ENCODE measurements around the gene KLF13.
A peak's percentile ranks its signal among the peaks of the same experiment; 100 is the strongest.

Gene KLF13

DNA sequence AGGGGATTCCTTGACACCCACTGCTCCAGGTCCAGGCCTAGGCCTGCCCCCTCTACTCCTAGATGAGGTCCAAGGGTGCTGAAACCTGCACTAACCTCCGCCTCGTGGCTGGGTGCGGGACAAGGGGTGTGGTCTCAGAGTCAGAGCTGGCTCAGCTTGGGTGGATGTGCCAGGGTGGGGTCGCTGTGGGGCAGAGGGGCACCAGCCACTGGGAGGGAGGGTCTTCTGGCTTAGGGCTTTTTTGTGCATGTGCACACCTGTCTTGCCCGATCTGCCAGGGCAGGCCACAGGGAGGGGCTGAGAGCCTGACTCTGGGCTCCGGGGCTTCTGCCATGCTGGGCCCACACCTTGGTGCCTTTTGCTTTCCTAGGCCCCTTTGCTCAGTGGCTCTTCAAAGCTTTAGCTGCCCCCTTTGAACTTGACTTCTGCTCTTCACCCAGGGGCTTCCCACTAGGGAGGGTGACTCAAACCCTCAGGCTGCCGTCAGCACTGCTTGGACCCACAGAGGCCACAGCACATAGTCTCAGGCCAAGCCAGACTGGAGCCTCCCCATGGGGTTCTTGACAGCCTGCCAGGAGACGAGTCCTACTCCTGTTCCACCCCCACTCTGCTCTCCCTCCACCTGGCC lies 73.0 kb downstream of the KLF13 start:
- H3K9me3 Mint-ChIP-seq = peaks cover 3% of the 10 kb centered on the region

DNA sequence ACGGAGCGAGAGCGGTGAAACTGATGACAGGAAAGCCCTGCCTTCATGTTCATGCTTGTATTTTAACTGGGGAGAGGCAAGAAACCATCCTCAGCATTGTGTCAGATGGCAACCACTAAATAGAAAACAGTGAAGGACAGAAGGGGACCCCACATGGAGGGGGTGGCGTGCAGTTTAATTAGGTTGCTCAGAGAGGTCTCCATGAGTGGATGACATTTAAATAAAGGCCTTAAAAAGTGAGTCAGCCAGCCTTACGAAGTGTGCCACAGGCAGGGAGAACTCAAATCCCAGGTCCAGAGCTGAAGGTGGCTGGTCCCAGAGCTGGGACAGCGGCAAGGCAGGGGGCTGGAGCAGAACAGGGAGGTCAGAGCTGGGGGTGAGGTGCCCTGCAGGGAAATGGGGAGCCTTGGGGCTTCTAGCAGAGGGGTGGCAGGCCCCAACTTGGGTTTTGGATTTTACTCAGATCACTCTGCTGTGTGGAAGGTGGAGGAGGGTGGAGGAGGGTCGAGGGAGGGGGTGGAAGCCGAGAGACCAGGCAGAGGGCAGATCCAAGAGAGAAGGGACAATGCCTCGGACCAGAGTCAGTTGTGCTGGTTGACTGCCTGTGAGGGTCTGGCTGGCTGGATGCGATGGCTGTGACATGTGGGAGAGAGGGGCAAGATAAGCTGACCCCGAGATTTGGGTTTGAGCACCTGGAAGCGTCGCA lies 73.7 kb downstream of the KLF13 start:
- H3K27me3 Mint-ChIP-seq (ENCODE audit: low read depth) = no peaks in the 10 kb centered on the region
- peak overlapping the region; percentile 58 for H3K27ac Mint-ChIP-seq
- H3K4me3 Mint-ChIP-seq = no peak overlapping the region
- no peaks in the 10 kb centered on the region for H3K36me3 Mint-ChIP-seq (ENCODE audit: low read depth)
- H3K9me3 Mint-ChIP-seq = peaks cover 3% of the 10 kb centered on the region
- H3K4me1 Mint-ChIP-seq (ENCODE audit: low read depth) = peaks cover 40% of the 10 kb centered on the region

More for the DNA sequence above, 73.0 kb downstream of the KLF13 start:
- H3K4me1 Mint-ChIP-seq (ENCODE audit: low read depth) = peaks cover 33% of the 10 kb centered on the region
- no peak overlapping the region for H3K4me3 Mint-ChIP-seq
- H3K36me3 Mint-ChIP-seq (ENCODE audit: low read depth) = no peaks in the 10 kb centered on the region
- no peaks in the 10 kb centered on the region for H3K27me3 Mint-ChIP-seq (ENCODE audit: low read depth)
- no peak overlapping the region for H3K27ac Mint-ChIP-seq

DNA sequence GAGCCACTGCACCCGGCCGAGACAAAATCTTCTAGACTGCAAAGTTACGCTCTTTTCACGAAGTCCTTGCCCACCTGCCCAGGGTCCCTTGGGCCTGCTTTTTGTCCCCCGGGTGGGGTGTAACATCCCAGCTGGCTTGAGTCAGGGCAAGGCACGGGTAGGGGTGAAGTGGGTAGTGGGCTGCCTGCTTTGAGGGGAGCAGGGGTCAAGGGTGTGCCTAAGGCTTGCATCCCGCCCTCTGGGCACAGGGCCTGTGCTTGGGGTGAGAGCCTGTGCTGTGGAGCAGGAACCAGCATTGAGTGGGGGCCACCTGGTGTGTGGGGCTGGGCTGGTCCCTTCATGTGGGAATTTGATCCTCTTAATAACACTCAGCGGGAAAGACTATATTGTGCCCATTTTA lies 74.6 kb downstream of the KLF13 start:
- no peaks in the 10 kb centered on the region for H3K27me3 Mint-ChIP-seq (ENCODE audit: low read depth)
- H3K4me3 Mint-ChIP-seq = no peak overlapping the region
- peaks cover 7% of the 10 kb centered on the region for H3K9me3 Mint-ChIP-seq
- peaks cover 45% of the 10 kb centered on the region for H3K4me1 Mint-ChIP-seq (ENCODE audit: low read depth)
- H3K27ac Mint-ChIP-seq = peak overlapping the region; percentile 26
- peaks cover 3% of the 10 kb centered on the region for H3K36me3 Mint-ChIP-seq (ENCODE audit: low read depth)

DNA sequence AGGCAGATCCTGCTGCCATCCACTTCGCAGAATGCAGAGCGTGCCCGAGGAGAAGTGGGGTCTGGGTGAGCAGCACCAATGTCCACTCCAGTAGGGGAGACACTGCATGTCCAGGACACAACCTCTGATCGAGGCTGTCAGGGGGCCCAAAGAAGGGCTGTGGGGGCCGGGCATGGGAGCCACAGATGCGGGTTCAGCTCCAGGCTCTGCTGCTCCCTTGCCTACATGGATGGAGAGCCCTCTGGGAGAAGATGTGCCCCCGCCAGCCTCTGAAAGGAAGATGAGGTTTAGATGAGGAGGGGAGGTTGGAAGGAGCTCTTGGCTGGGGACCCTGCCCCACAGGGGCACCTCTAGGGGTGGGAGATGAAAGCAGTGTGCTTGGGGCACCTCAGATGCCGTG lies 75.4 kb downstream of the KLF13 start:
- no peak overlapping the region for H3K4me3 Mint-ChIP-seq
- H3K27ac Mint-ChIP-seq = no peak overlapping the region
- H3K27me3 Mint-ChIP-seq (ENCODE audit: low read depth) = no peaks in the 10 kb centered on the region
- peaks cover 13% of the 10 kb centered on the region for H3K9me3 Mint-ChIP-seq
- H3K36me3 Mint-ChIP-seq (ENCODE audit: low read depth) = peaks cover 7% of the 10 kb centered on the region
- H3K4me1 Mint-ChIP-seq (ENCODE audit: low read depth) = peaks cover 47% of the 10 kb centered on the region

DNA sequence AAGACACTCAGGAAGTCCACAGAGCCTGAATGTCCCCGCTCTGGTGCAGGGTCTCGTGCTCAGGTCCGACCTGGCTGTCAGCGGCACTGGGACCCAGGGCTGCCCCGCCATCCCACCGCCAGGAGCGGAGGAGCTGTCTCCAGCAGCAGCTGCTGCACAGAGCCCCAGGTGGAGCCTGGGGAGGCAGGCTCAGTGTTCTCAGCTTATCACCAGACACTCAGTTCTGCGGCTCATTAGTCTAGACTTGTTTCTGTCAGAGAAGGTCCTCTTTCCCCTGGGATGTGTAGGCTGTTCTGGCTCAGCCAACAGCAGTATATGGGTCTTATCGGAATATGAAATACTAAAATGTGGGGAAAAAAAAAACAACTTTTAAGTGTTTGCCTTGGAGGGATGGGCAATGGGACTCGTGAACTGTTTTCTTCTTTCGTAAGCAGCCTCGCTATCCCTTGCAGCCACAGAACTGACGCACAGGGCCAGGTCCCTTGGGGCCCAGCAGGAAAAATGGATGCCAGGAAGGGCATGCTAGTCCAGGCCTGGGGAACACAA lies 75.9 kb downstream of the KLF13 start:
- no peak overlapping the region for H3K27ac Mint-ChIP-seq
- peaks cover 9% of the 10 kb centered on the region for H3K36me3 Mint-ChIP-seq (ENCODE audit: low read depth)
- H3K4me1 Mint-ChIP-seq (ENCODE audit: low read depth) = peaks cover 47% of the 10 kb centered on the region
- H3K9me3 Mint-ChIP-seq = peaks cover 18% of the 10 kb centered on the region
- H3K4me3 Mint-ChIP-seq = no peak overlapping the region
- no peaks in the 10 kb centered on the region for H3K27me3 Mint-ChIP-seq (ENCODE audit: low read depth)

DNA sequence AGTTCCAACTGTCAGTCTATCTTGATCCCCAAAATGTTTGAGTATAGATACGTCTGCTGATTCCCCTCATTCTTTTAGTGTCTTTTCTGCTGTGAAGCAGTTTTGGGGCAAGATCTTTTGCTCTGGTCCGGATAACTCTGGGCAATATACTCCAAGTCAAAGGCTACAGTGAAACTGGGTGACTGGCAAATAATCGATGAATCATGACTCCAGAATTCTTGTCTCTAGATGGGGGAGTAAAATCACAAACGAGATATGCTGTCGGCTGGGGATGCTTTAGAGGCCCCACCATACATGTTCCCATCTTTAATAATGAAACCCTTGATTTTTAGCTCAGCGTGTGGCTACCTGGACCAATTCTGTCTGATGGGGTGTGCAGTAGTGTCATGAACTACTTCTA lies 76.5 kb downstream of the KLF13 start:
- Mint-ChIP-seq H3K36me3 (ENCODE audit: low read depth) (peaks cover 9% of the 10 kb centered on the region), H3K27ac (no peak overlapping the region), H3K4me3 (no peak overlapping the region), H3K4me1 (ENCODE audit: low read depth) (peaks cover 43% of the 10 kb centered on the region), H3K27me3 (ENCODE audit: low read depth) (no peaks in the 10 kb centered on the region), H3K9me3 (peaks cover 21% of the 10 kb centered on the region)

DNA sequence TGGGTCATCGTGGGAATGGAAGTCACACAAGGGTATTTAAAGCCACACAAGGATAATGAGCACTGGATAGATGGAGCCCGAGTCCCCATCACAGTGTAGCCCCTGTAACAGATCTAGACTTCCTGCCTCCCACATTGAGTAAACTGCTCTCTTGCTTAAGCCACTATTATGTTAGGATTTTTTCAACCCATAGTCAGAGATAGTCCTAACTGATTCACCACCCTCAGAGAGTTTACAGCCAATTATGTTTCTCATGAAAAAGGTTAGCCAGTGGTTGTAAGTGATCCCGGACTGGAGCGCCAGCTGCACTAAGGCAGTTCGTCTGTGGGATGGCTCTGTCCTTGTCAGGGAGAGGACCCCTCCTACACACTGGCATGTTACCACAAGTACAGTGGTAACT lies 77.0 kb downstream of the KLF13 start:
- H3K27me3 Mint-ChIP-seq (ENCODE audit: low read depth) = peaks cover 3% of the 10 kb centered on the region
- H3K9me3 Mint-ChIP-seq = peaks cover 24% of the 10 kb centered on the region
- H3K4me3 Mint-ChIP-seq = no peak overlapping the region
- H3K27ac Mint-ChIP-seq = no peak overlapping the region
- peaks cover 13% of the 10 kb centered on the region for H3K36me3 Mint-ChIP-seq (ENCODE audit: low read depth)
- H3K4me1 Mint-ChIP-seq (ENCODE audit: low read depth) = peaks cover 39% of the 10 kb centered on the region

DNA sequence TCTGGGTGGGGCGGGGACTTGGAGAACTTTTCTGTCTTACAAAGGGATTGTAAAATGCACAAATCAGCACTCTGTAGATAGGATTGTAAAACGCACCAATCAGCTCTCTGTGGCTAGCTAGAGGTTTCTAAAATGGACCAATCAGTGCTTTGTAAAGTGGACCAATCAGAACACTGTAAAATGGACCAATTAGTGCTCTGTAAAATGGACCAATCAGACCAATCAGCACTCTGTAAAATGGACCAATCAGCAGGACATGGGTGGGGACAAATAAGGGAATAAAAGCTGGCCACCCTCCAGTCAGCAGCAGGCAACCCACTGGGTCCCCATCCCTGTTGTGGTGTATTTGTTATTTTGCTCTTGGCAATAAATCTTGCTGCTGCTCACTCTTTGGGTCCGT lies 77.7 kb downstream of the KLF13 start:
- H3K36me3 Mint-ChIP-seq (ENCODE audit: low read depth) = peaks cover 17% of the 10 kb centered on the region
- H3K9me3 Mint-ChIP-seq = peaks cover 30% of the 10 kb centered on the region
- H3K27me3 Mint-ChIP-seq (ENCODE audit: low read depth) = peaks cover 4% of the 10 kb centered on the region
- H3K27ac Mint-ChIP-seq = no peak overlapping the region
- peaks cover 34% of the 10 kb centered on the region for H3K4me1 Mint-ChIP-seq (ENCODE audit: low read depth)
- H3K4me3 Mint-ChIP-seq = no peak overlapping the region

DNA sequence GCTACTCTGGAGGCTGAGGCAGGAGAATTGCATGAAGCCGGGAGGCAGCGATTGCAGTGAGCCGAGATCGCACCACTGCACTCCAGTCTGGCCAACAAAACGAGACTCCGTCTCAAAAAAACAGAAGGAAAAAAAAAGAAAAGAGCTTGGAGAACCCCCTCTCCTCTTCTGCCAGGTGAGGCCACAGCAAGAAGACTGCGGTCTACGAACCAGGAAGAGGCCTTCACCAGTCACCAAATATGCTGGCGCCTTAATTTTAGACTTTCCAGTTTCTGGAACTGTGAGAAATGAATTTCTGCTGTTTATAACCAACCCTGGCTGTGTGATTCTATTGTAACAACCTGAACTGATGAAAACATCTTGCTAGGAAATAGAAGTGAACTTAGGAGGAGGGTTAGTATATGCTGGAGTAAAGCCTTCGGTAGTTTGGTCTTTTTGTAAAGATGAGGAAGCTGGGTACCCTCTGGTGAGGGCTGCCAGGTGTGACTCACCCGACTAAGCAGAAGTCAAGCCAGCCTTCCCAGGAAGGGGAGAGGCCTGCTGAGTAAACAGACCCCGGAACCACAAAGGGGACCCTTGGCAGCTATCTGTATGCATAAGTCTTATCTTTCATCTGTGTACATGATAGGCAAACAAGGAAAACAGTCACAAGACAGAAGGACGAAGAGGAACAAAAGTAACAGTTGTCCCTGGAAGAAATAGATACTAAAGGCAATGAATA lies 78.7 kb downstream of the KLF13 start:
- H3K27me3 Mint-ChIP-seq (ENCODE audit: low read depth) = peaks cover 8% of the 10 kb centered on the region
- peaks cover 28% of the 10 kb centered on the region for H3K4me1 Mint-ChIP-seq (ENCODE audit: low read depth)
- H3K4me3 Mint-ChIP-seq = peak overlapping the region; percentile 64
- peak overlapping the region; percentile 18 for H3K27ac Mint-ChIP-seq
- peaks cover 37% of the 10 kb centered on the region for H3K9me3 Mint-ChIP-seq
- peaks cover 18% of the 10 kb centered on the region for H3K36me3 Mint-ChIP-seq (ENCODE audit: low read depth)

DNA sequence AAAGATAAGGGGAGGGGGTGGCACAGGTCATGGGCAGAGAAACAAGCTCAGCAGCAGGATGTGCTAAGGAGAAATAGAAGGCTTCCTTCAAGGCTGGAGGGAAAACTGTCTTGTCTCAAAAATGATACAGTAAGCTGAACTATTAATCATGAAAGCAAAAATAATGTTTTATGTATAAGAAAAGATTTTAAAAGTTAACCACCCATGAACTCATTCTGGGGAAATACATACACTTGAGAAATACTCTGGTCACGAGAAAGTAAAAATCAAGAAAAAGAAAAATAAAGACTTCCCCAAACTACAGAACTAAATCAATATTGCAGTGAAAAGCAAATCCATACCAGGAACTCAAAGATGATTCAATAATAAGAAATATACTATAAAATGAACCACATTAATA lies 80.7 kb downstream of the KLF13 start:
- H3K27ac Mint-ChIP-seq = no peak overlapping the region
- peaks cover 18% of the 10 kb centered on the region for H3K4me1 Mint-ChIP-seq (ENCODE audit: low read depth)
- H3K9me3 Mint-ChIP-seq = peaks cover 45% of the 10 kb centered on the region
- peaks cover 18% of the 10 kb centered on the region for H3K36me3 Mint-ChIP-seq (ENCODE audit: low read depth)
- H3K27me3 Mint-ChIP-seq (ENCODE audit: low read depth) = peaks cover 8% of the 10 kb centered on the region
- H3K4me3 Mint-ChIP-seq = no peak overlapping the region

DNA sequence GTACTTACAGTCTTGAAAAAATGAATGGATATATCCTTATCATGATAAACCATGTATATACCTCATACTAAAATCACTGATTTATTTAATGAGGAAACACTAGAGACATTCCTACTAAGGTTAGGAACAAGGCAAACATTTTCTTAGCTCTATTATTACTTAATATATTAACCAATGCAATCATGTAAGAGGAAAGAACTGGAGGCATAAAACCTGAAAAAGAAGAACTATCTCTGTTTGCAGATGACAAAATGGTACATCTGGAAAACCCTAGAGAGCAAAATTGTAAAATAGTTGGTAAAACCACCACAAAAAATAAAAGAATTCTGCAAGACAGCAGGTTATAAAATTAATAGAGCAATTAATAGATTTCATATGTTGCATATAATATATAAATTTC lies 81.2 kb downstream of the KLF13 start:
- Mint-ChIP-seq H3K9me3 (peaks cover 45% of the 10 kb centered on the region), H3K36me3 (ENCODE audit: low read depth) (peaks cover 18% of the 10 kb centered on the region), H3K27ac (no peak overlapping the region), H3K4me1 (ENCODE audit: low read depth) (peaks cover 23% of the 10 kb centered on the region), H3K27me3 (ENCODE audit: low read depth) (peaks cover 8% of the 10 kb centered on the region), H3K4me3 (no peak overlapping the region)

DNA sequence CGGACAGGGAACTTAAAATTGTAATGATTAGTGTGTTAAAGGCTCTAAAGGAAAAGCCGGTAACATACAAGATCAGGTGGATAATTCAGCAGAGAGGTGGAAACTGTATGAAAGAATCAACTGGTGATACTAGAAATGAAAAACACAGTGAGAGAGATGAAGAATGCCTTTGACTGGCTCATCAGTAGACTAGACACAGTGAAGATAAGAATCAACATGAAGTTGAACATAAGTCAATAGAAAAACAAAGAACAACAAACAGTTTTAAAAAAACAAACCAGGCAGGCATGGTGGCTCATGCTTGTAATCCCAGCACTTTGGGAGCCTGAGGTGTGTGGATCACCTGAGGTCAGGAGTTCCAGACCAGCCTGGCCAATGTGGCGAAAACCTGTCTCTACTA lies 82.1 kb downstream of the KLF13 start:
- Mint-ChIP-seq H3K9me3 (peaks cover 45% of the 10 kb centered on the region), H3K4me3 (no peak overlapping the region), H3K4me1 (ENCODE audit: low read depth) (peaks cover 26% of the 10 kb centered on the region), H3K36me3 (ENCODE audit: low read depth) (peaks cover 22% of the 10 kb centered on the region), H3K27me3 (ENCODE audit: low read depth) (peaks cover 8% of the 10 kb centered on the region), H3K27ac (no peak overlapping the region)

DNA sequence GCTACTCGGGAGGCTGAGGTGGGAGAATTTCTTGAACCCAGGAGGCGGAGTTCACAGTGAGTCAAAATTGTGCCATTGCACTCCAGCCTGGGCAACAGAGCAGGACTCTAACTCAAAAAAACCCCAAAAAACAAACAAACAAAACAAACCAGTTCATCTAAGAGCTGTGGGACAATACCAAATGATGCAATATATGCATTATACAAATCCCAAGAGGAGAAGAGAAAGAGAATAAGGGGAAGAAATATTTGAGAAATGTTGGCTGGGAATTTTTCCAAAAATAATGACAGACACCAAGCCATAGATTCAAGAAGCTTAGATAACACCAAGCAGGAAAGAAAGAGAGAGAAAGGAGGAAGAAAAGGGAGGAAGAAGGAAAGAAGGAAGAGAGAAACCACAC lies 82.5 kb downstream of the KLF13 start:
- Mint-ChIP-seq H3K9me3 (peaks cover 42% of the 10 kb centered on the region), H3K4me1 (ENCODE audit: low read depth) (peaks cover 26% of the 10 kb centered on the region), H3K27me3 (ENCODE audit: low read depth) (peaks cover 8% of the 10 kb centered on the region), H3K36me3 (ENCODE audit: low read depth) (peaks cover 22% of the 10 kb centered on the region), H3K4me3 (no peak overlapping the region), H3K27ac (no peak overlapping the region)

DNA sequence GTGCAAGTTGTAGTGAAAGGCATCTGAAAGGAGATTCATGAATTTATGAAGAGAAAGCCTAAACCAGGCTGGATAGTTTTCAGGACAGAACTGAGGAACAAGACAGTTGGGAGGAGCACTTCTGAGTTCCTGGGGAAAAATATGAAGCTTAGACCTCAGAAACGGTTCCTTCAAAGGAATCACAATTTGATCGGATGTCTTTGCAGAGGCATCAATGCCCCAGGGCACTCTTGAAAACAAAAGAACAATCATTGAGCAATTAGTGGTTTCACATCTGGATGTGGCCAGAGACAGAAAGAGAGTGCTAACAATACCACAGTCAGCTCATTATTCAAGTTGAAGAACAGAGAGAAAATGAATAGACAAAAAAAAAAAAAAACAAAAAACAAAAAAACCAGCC lies 86.2 kb downstream of the KLF13 start:
- Mint-ChIP-seq H3K27me3 (ENCODE audit: low read depth) (peaks cover 12% of the 10 kb centered on the region), H3K36me3 (ENCODE audit: low read depth) (peaks cover 15% of the 10 kb centered on the region), H3K9me3 (peaks cover 25% of the 10 kb centered on the region), H3K27ac (no peak overlapping the region), H3K4me1 (ENCODE audit: low read depth) (peaks cover 9% of the 10 kb centered on the region), H3K4me3 (no peak overlapping the region)

DNA sequence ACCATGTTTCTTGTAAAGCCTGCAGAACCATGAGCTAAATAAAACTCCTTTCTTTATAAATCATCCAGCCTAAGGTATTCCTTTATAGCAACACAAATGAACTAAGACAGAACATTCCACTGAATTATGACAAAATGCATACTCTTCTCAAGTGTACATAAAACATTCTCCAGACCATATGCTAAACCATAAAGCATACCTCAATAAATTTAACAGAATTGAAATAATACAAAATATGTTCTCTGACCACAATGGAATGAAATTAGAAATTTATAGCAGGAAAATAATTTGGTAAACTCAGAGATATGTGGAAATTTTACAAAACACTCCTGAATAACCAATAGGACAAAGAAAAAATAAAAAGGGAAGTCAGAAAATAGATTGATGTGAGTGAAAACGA lies 88.6 kb downstream of the KLF13 start:
- Mint-ChIP-seq H3K36me3 (ENCODE audit: low read depth) (peaks cover 15% of the 10 kb centered on the region), H3K27ac (no peak overlapping the region), H3K27me3 (ENCODE audit: low read depth) (peaks cover 4% of the 10 kb centered on the region), H3K4me1 (ENCODE audit: low read depth) (peaks cover 9% of the 10 kb centered on the region), H3K4me3 (no peak overlapping the region), H3K9me3 (peaks cover 30% of the 10 kb centered on the region)

Data from T-helper 1 cell treated with Interleukin-12 subunit alpha and Interleukin-12 subunit beta and Interleukin-4 antibody, amounts not matched to agents 30 μg/mL and 1 μg/mL, for 36 hours (primary cell).